Measurements from ENCODE around the gene NKD1.
"Not testable (repeated sequence)": the region's sequence is repeated elsewhere in the genome, so short reads cannot be mapped to it uniquely, and the experiment has no call there.

The NKD1 gene

GRCh38 chr16:50560903-50561863 is 13.0 kb downstream of the NKD1 start:
- no peak for DNase-seq

DNA sequence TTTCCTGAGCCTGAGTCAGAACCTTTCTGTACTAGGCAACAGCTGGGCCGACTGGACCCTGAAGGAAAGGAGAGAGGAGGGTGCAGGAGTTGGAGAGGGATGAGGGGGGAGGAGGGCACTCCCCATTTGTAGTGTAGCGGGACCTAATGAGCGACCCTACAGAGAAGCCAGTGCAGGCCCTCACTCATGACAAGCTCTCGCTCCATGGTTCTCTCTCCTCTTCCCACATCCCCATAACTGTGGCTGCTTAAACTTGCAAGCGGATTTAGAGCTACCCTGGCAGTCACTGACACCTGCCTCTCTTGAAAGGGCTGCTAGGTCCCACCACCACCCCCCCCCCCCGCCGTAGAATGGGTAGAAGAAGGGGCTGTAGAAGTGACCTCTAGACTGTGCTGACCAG is 14.5 kb downstream of the NKD1 start:
- DNase-seq = no peak

DNA sequence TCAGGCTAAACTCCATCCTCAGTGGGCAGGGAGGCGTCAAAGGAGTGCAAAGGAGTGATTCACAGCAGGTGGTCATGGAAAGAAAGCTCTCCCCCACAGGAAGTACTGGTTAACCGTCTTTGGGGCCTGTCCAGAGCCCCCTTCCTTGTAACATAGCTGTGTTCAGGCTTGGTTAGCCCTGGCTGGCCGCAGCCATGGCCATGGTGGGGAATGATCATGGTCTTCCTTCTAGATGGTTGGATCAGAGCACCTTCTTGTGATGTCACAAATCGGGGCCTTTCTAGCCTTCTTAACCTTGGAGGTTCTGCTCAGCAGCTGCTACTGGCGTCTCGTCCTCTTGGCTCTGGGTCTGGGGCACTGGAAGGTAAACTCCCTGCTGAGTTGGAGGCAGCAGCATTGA is 15.8 kb downstream of the NKD1 start:
- no peak for DNase-seq

- no peak for DNase-seq
Measured at GRCh38 chr16:50565428-50565827, 17.2 kb downstream of the NKD1 start.

DNA sequence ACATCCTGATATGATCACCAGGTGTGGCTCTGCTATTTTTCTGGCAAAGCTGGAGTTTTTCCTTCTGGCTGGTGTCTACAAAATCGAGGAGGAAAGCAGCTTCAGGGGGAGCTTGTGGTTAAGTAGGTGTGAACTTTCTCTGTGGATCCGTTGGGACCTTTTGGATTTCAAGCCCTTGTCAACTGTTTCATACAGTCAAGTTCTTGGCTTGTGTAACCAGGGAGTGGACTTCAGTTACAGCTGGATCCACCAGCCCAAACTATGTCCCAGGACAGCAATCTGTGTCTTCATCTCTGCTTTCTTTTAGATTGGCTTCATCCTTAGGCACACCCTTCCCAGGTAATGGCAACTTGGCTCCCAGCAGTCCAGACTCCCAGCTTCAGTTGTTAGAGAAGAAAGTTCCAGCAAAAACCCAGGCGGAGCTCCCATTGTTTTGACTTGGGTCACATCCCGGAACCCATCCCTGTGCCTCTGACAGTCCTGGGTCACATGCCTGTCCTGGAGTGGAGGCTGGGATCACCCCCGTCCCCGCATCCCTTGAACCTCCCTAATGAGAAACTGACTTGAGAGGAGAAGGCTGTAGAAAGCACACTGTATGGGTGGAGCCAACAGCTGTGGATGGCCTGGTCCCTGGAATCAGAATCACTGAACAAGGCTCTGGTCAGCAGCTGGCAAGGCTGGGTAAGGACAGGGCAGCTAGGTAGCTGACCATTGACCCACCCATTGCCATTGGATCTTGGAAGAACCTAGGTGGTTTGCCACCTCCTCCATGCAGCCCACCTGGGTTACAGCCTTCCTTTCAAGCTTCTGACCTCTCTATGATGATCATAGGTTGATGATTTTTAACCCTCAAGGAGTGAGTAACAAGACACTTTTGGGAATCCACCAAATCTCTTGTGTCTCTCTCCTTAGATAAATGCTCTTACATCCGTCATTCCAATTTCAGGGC is 18.1 kb downstream of the NKD1 start:
- no peak for DNase-seq

DNA sequence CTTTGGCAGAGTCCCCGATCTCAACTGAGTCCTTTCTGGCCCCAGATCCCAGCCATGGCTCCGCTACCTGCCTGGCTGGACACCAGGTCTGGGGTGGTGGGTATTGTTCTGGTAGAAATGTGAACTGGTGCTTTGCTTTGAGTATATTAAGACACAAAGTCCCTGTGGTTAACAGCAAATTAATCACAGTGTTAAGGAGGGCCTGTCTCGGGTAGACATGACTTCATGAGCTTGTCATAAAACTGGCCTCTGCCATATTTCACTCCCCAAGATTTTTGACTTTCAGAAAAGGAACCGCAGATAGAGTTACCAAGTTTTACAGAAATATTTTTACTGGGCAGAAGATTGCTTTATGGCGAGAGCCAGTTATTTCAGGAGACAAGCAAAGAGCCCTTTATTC is 19.5 kb downstream of the NKD1 start:
- no peak for DNase-seq

- no peak for DNase-seq
Measured at GRCh38 chr16:50568187-50568815, 20.1 kb downstream of the NKD1 start.

GRCh38 chr16:50570354-50570753 is 22.2 kb downstream of the NKD1 start:
- no peak for DNase-seq

GRCh38 chr16:50570808-50571598 is 22.8 kb downstream of the NKD1 start:
- DNase-seq = no peak

GRCh38 chr16:50571786-50572185 is 23.6 kb downstream of the NKD1 start:
- no peak for DNase-seq

- no peak for DNase-seq
Measured at GRCh38 chr16:50572700-50573099, 24.5 kb downstream of the NKD1 start.

DNA sequence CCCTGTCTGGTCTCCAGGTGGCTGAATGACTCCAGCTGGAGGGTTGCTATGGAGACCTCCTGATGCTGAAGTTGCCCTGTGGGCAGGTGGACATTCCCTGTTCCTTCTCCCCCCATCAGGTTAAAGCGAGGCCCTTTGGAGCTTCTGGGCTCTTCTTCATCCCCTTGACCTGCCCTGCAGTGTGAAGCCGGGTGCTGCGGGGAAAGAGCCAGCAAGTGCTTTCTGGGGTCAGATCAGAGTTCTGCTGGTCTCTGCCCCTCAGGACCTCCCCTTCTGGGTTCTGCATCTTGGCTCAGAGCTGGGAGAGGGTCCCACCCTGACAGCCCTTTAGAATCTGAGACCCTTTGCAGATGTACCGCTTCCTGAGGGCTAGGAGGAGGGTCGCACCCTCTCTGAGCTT is 25.1 kb downstream of the NKD1 start:
- no peak for DNase-seq

DNA sequence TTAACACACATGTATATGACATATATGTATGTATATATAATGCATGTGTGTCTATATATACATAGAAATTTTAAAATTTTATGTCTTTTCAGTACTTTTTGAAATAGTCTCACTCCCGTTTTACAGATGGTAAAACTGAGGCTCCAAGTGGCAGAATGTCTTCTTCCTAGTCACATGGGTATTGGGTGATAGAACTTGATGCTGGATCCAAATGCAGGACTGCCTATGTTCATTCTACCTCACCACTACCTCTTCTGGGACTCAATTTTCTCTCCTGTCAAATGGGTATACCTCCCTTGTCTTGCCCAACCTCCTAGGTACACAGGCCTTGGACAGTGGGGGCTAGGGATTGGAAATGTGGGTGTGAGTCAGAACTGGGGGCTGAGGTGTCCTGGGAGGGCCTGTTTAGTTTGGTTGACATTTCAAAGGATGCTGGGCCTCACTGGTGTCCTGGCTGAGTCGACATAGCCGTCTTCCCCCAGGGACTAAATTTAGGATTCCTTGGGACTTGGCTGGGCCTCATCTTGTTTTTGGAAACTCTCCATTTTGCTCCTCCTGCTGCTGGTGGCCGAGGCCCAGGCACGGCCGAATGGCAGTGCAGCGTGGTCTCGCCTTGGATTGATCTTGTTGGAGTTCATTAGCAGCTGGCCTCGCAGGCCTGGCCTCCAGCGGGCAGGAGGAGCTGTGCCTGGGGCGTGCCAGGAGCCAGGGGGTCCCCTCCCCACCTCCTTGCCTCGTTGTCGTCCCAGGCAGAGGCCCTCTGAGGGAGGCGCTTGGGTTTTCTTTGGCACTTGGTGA is 25.9 kb downstream of the NKD1 start:
- DNase-seq = no peak

DNA sequence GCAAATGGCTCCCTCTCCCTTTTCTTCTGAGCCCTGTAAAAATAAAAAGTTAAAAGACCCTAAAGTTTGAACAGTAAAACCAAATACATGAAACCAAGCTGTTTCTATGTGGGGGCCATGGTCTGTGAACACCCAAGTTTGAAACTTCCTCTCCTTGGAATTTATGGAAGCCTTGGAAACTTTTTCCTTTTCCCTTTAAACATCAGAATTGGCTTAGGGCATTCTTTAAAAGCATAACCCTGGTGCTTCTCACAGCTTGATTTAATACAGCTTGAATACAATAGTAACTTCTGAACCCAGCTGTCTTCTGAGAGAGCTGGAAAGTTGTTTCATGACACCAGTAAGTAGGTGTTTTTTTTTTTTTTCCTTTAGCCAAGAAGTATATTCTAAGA is 26.5 kb downstream of the NKD1 start:
- no peak for DNase-seq

DNA sequence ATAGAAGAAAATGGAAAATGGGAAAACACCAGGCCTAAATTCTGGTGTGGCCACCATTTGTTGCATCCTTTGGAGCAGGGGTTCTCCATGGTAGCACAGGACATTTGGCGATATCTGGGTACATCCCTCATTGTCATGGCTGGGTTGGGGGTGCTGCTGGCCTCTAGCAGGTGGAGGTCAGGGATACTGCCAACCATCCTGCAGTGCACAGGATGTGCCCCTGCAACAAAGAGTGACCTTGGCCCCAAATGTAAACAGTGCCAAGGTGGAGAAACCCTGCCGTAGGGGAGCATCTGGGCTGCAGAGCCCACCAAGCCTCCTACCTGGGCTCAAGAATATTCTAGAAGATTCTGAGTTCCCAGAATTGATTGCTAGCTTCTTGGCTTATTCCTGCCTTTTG is 27.5 kb downstream of the NKD1 start:
- DNase-seq = no peak

GRCh38 chr16:50576403-50577113 is 28.4 kb downstream of the NKD1 start:
- DNase-seq = no peak

DNA sequence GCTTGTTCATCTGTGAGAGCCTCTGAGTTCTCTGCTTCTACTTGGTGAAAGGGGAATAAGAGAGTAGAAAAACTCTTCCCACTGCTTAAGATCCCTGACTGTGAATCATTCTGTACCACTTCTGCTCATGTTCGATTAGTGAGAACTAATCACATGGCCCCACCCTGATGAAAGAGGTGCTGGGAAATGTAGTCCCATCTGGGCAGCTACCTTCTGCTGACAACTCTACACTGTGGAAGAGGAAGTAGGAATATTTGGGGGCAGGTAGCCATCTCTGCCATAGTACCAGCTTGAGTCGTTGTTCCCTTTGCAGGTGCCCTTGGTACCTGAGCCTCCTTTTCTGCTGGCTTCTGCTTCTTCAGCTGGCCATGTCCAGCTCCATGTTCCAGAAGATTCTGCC is 29.9 kb downstream of the NKD1 start:
- DNase-seq = no peak

- not testable (repeated sequence) for DNase-seq
Measured at GRCh38 chr16:50579373-50579772, 31.2 kb downstream of the NKD1 start.

DNA sequence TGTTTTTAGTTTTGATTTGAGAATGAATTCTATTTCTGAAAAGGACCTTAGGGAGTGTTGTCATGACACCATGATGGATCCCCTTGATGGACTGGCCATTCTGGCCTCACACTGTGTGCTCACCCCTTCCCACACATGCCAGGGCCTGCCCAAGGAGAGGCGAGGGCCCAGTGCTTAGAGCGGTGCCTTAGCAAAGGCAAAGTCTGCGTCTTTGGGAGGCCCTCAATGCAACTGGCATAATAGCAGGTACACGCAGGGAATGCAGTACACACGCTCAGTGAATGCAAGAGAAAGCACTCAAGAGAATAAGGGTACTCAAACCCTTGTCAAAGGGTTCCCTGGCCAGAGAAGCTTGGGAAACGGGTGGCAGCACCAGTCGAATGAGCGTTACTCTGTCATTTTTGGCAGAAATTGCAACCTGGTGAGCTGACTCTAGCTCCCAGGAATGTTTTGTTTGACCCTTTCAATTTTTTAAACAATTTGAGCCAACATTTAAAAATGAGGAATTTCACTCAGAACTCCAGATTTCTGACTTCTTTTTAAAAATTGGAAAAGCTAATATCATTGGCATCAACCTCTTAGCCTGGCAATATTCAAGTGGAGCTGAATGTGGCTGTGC is 32.1 kb downstream of the NKD1 start:
- DNase-seq = no peak

- DNase-seq = no peak
Measured at GRCh38 chr16:50581845-50582244, 33.6 kb downstream of the NKD1 start.
